Inflammatory macrophage treated with lipopolysaccharide for 4 hours (primary cell): ENCODE data around the gene KRAS.

Experiments used
- DNase-seq: peaks from one replicate; pipeline ENCODE4 v3.0.0-alpha.2; 2020

KRAS gene

DNA sequence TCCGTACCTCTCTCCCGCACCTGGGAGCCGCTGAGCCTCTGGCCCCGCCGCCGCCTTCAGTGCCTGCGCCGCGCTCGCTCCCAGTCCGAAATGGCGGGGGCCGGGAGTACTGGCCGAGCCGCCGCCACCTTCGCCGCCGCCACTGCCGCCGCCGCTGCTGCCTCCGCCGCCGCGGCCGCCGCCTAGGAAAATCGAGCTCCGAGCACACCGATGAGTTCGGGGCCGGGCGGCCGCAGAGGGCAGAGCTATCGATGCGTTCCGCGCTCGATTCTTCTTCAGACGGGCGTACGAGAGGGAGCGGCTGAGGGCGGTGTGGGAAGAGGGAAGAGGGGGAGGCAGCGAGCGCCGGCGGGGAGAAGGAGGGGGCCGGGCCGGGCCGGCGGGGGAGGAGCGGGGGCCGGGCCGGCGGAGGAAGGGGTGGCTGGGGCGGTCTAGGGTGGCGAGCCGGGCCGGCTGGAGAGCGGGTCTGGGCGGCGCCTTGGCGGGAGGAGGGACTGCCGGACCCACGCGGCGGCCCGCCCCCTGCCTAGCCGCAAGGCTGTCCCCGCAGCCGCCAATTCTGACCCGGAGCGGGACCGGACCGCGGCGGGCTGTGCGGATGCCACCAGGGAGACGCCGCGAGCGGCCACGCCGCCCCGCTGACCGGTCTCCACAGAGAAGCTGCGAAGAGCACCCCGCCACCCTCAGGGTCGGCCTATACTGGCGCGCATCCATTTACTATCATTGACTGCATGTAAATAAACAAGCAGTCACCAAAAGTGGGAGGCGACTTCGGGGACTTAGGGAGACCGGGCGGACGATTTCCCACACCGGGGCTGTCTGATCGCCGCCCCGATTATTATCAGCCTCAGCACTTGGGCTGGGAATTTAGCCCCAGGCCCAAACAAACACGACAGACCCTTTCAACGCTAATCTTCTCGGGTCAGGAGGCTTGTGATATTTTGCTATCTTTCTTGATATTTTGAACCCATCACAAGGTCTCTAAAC, at the start of gene KRAS:
TSS of gene KRAS (minus strand) at position 186 of the 987 bp plus-strand sequence.
- DNase-seq, result peak; percentile 93

DNA sequence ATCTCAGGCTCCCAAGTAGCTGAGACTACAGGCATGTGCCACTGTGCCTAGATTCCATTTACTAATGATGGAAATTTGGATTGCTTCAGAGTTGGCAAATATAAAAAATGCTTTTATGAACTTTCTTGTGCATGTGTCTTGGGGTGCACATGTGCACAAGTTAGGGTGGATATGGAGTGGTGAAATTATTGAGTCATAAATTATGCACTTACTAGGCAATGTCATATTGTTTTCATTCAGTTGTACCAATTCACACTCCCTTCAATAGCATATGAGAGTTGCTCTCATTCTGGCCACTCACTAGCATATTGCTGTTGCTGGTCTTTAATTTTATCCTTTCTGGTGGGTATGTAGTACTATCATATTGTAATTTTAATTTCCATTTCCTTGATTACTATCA, 45.7 kb upstream of the KRAS start:
- DNase-seq, result no peak

DNA sequence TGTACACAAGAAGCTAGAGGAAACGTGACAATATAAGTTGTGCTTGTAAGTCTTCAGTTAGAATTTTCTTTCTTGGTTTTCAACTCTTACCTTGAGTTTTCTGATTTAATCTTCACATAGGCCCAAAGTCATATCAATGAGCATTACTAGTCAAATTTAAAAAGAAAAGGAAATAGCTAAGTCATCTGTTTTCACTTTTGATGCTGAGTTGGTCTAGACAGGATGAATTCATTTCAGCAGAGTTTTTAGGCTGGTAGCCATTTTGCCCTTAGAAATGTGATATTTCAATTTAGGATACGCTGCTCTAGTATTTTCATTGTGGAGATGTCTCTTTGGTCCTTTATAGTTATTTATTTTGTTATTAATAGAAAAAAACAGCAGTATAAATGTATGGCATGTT, 44.6 kb upstream of the KRAS start:
- no peak for DNase-seq

DNA sequence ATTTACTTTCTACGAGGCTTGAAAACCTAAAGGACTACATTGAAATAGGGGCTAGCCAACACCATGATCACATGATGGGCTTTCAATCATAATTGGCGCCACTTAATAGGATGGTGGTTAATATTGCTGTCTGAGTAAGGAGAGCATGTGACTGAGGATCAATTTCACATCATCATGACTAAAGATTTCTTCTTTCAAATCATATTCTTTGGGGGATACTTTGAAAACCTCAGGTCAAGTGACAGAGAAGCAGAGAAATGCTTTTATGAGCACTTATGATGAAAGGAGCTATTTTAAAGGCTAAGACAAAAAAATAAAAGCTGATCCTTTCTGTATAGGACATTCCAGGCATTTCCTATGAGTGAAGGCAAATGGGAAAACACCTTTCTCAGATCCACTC, 42.9 kb upstream of the KRAS start:
- DNase-seq, result no peak

DNA sequence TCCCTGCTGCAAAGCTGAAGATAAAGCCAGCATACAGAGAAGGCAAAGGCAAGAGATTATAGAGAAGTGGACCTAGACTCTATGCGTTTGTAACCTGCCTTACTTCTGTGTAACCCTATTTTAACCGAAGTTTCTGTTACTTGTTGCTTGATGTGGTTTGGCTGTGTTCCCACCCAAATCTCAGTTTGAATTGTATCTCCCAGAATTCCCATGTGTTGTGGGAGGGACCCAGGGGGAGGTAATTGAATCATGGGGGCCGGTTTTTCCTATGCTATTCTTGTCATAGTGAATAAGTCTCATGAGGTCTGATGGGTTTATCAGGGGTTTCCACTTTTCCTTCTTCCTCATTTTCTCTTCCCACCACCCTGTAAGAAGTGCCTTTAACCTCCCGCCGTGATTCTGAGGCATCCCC, 42.1 kb upstream of the KRAS start:
- peak; percentile 63 for DNase-seq

DNA sequence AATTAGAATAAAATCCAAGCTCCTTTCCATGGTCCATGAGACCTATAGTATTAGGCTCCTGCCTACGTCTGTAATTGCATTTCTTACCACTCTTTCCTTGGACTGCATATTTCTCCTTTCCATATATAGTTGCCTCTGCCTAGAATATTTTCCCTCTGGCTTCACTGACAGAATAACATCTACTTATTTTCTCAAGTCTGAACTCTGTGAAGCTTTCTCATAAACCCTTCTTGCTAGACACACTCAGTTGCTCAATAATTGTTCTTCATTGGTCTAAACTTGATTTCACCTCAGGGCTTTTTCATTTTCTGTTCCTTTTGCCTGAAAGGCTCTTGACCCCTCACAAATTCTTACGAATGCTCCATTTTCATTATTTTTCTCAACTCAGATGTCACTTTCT, 36.9 kb upstream of the KRAS start:
- no peak for DNase-seq

DNA sequence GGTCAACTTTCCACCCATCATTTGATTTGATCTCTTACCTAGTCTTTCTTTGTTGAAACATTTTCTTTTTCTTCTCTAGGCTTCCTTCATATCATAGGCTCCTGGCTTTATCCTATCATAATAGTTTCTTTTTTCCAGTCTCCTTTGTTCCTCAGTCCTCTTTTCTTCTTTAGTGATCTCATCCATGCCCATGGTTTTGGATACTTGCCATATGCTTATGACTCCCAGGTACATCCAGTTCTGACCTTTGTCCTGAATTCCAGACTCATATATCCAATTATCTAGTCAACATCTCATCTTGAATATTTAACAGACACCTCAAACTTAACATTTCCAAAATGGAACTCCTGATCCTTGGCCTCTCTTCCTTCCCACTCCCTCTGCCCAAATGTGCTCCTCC, 36.1 kb upstream of the KRAS start:
- no peak for DNase-seq

DNA sequence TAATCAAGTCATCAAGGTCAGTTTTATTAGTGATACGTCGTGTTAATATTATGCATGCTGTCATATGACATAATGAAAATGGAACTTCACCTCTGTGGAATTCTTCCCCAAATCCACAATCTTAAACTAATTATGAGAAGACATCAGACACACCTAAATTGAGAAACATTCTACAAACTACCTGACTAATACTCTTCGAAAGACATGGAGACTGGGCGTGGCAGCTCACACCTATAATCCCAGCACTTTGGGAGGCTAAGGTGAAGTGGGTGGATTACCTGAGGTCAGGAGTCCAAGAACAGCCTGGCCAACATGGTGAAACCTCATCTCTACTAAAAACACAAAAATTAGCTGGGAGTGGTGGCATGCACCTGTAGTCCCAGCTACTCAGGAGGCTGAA, 33.3 kb upstream of the KRAS start:
- no peak for DNase-seq

DNA sequence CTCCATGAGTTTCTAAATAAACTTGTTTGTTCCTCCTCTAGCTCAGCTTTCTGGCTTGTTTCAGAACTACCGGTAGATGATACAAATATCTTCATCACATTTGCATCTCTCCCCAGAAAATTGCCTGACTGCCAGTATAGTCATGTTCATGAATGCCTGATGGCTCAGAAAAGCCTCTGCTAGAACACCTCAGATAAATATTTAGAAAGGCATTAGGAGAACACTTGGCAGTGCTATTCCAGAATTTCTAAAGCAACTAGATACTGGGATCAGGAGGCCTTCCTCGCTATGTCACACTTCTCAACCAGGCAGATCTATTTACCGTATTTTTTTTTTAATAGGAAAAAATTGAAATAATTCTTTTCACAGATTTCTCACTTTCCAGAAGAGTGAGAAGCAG, 32.3 kb upstream of the KRAS start:
- DNase-seq, result no peak

DNA sequence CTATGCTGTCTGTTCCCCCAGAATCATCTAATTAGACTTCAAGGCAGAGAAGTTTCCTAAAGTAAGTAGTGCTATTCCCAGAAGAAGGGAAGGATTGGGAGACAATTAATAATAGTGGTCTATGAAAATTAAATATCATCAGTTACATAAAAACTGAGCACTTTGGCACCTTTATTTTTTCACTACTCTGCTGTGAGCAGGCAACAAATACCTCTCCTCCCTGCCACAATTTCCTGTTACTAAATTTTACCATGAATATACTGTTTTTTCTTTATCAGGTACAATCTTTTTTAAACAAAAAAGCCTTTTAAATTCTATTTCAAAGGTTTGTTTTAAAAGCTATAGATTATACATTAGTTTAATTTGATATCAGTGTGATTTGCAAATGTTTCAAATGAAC, 29.4 kb upstream of the KRAS start:
- no peak for DNase-seq

DNA sequence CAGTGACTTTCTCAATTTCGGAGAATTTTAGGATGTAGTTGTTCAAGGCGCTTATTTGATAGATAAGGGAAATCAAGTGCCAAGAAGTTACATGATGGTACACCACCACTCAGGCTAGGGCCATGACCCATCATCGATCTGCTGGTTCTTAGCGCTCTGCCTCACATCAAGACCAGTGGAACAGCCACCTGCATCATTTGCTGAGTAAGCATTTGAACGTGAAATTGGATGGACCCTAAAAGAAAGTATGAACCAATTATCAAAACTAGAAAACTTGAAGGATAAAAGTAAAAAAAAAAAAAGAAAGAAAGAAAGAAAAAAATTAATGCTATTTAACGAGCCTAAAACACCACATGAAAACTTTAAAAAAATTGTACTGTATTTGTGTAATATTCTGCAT, 27.5 kb upstream of the KRAS start:
- DNase-seq, result no peak

DNA sequence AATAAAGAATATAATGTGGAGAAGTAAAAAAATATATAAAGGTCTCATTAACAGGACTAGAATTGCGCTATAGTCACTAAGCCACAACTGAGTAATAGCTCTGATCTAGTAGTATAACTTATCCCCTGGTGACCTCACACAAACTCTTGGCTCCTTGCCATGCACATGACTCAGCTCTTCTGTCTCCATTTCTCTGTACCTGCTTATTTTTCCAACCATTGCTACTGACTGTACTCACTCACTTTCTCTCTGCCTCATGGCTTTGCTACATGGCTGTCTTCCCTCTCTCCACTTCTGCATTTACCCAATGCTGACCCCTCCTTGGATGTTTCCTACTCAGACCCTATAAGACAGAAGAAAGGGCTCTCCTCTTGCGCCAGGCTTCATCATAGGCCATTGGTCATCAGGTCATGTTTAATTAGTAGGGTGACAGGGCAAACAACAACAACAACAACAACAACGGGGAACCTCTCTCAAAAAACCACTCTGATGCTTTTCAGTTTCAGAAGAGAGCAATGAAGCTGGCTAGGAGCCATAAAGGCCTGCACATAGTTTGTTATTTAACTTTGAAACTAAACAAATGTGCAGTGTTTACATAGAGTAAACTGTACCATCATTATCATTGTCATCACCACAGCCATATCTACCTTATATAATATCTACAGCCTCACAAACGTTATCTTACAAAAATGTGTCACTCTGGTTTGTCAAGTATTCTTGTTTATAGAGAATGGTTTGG, 25.6 kb upstream of the KRAS start:
- peak; percentile 21 for DNase-seq

DNA sequence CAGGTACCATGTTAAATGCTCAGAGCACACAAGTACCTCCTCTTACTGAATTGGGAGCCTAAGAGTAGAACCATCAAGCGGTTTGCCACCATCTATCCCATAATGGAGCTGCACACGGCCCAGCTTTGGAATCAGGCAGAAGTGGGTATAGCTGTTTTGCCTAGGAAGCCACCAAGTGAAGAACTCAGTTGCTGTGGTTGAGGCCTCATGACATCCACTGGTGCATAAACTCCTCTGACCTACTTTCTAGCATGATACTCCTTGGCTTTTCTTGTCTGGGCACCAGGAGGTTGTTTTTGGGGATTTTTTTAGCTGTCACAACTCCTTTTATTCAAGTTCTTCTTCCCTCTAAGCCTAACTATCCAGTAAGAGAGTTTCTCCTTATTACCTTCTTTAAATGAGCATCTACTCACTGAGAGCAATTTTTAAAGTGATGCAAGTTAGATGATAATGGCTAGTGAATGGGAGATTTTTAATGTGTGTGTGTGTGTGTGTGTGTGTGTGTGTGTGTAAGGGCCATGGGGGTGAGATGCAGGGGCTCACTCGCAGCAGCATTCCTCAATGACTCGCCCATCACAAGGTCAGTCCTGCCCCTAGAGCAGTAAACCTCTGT, 20.9 kb upstream of the KRAS start:
- DNase-seq, result no peak

DNA sequence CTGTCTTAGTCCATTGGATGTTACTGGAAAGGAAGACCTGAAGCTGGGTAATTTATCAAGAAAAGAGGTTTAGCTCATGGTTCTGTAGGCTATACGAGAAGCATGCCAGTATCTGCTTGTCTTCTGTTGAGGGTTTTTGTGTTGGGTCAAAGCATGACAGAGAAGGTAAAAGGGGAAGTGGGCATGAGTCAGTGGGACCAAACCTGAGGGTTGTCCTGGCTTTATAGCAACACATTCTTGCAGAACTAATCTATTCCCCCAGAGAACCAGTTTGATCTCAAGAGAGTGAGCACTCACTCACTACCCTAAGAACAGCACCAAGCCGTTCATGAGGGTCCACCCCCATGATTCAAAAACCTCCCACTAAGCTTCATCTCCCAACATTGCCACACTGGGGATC, 19.0 kb upstream of the KRAS start:
- DNase-seq, result no peak

DNA sequence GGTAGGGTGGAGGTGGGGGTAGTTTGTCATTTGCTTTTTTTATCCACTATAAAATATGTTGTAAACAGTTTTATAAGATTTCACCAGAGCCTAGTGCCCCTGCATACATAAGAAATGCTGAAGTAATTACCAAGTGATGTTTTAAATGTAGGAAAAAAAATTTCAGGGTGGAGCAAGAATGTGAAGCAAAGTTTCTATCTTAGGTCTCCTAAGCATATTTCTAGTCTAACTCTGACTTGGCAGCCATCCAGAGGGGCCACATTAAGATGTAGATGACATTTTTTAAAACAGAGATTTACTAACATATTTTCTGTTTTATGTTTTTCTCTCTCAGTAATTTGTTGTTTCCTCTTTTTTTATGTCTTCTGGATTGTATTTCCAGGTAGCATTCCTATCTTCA, 15.8 kb upstream of the KRAS start:
- DNase-seq, result no peak

DNA sequence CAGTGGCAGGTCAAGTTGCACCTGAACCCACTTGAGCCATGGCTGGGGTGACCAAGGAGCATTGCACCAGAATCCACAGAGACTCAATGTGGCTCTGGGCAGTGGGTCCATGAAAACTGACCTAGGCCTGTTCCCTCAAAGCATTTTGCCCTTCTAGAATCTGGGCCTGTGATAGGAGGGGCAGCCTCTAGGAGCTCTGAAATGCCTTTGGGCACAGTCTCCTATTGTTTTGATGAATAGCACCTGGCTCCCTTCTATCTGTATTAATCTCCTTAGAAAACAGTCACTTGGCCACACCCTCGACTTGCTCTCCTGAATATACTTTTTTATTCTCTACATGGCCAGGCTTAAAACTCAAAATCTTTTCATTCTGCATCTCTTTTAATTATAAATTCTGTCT, 14.1 kb upstream of the KRAS start:
- no peak for DNase-seq

DNA sequence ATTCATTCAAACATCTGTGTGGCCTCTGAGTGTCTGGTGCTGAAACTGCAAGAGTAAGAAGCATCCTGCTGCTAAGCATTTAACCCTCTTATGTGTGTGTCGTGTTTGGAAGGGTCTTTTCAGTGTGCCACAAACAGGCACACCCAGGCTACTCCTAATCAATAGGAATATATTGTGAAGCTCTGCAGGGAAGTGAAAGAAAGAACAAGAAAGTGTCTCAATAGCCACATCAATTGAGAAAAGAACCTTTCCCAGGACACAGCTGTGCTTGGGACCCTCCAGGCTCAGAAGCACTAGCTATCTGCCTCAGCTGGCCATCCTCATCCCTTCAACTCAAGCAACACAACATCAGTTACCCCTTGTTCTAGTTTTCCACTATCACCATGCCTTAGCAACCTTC, 13.4 kb upstream of the KRAS start:
- DNase-seq, result no peak

DNA sequence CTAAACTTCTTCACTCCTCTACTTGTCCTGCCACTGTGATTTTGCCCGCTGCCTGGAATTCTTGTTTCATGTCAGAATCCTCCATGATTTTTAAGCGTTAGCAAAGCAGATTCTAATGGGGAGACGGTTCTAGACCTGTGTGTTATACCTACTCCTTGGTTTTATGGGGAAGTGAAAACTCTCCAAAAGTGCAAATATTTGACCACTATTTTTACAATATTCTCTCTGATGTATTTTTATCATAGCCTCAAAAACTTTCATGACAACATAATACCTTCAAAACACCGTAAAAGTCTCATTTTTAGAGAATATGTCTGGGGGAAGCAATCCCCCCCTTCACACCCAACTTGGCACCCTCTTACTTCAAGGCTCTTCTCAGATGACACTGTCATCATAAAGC, 12.9 kb upstream of the KRAS start:
- DNase-seq, result no peak

DNA sequence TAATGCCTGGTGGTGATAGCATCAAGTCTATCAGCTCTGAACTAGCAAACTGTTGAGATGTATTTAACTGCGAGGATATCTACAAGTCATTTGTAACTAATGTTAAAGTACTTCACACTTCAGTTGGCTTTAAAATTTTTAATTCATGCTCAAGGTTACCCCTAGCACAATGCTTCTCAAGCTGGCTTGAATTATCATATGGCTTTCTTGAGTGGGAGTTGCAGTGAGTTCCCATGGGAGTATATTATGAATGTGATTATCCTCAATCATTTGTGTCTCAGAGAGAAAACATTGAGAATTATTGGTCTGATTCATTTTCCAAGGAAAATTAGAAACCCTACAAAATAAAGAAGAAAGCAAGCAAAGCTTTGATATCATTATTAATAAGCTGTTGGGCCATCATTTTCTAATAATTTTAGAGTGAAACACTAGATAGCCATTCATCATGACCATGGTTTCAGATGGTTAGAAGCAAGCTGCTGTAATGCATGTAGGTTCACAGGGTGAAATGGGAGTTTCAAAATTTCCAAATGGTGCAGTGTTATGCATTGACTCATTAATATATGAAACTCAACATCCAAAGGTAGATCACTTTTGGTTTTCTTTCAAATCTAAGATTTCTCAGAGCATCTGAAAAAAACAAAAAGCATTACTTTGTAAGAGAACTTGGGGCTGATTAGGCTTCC, 11.8 kb upstream of the KRAS start:
- no peak for DNase-seq

DNA sequence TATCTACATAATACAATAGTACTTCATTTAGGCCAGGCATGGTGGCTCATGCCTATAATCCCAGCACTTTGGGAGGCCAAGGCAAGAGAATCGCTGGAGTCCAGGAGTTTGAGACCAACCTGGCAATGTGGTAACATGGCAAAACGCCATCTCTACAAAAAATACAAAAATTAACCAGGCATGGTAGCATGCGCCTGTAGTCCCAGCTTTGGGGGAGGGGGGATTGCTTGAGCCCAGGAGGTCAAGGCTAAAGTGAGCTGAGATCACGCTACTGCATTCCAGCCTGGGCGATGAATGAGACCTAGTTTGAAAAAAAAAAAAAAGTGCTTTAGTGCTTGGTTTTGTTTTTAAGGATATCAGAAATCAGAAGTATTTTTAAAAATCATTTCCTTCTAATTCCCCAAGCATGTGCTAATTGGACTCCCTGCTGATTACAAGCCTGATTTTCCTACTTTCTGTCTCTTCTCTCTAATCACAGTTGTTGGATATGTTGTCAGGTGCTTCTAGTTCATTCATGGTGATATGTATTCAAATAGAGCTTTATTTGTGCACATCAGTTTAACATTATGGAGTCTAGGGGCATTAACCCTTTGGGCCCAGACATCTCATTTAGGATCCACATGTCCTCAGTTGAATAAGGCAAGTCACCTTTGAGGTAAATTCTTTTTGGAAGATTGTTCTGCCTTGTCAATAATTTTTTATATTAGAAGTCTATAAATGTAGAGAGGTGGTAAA, 7.0 kb upstream of the KRAS start:
- DNase-seq, result no peak

DNA sequence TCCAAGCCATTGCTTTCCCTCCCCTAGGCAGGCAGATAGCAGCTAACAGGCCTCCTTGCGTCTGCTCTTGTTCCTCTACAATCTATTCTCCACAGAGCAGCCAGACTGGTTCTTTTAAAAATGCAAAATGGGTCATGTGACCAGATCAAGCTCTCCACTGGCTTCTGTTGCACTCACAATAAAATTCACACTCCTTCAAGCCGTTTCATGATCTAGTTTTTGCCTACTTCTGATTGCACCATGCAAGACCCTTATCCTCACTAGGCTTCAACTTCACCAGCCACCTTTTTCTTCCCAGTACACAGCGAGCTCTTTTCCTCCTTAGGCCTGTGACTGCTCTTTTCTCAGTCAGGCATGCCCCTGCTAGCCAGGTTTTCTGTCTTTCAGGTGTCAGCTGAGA, 6.1 kb upstream of the KRAS start:
- no peak for DNase-seq

DNA sequence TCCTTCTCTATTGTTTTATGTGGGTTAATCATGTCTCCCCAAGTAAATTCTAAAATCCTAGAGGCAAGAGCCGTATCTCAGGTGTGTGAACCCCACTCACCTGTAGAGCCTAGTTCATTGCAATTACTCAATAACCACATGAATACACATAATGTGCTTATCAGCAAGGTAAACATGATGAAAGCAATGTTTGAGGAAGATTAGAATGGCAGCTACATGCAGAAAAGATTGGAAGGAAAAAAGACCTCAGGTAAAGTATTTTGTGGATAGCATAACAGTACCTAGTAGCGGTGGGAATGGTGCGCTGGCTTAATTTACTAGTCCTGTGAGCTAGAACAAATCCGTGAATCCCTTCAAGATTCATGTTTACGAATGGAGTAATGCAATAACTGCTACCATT, 5.3 kb upstream of the KRAS start:
- no peak for DNase-seq
